NCI-H524 treated with DMSO at 0.1 percent for 48 hours (cell line): Measurements from ENCODE around the gene DCAF7.

Experiments
- DNase-seq: peaks from one replicate; lab custom pipeline; 2025; lab: John Stamatoyannopoulos, UW

DCAF7 gene, protein sequence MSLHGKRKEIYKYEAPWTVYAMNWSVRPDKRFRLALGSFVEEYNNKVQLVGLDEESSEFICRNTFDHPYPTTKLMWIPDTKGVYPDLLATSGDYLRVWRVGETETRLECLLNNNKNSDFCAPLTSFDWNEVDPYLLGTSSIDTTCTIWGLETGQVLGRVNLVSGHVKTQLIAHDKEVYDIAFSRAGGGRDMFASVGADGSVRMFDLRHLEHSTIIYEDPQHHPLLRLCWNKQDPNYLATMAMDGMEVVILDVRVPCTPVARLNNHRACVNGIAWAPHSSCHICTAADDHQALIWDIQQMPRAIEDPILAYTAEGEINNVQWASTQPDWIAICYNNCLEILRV

GRCh38 chr17:63549946-63550816 is at the start of gene DCAF7:
Gene DCAF7 (plus strand): TSS chr17:63550477. CDS start chr17:63550678, 201 bp downstream.
- peak; percentile 99 for DNase-seq

DNA sequence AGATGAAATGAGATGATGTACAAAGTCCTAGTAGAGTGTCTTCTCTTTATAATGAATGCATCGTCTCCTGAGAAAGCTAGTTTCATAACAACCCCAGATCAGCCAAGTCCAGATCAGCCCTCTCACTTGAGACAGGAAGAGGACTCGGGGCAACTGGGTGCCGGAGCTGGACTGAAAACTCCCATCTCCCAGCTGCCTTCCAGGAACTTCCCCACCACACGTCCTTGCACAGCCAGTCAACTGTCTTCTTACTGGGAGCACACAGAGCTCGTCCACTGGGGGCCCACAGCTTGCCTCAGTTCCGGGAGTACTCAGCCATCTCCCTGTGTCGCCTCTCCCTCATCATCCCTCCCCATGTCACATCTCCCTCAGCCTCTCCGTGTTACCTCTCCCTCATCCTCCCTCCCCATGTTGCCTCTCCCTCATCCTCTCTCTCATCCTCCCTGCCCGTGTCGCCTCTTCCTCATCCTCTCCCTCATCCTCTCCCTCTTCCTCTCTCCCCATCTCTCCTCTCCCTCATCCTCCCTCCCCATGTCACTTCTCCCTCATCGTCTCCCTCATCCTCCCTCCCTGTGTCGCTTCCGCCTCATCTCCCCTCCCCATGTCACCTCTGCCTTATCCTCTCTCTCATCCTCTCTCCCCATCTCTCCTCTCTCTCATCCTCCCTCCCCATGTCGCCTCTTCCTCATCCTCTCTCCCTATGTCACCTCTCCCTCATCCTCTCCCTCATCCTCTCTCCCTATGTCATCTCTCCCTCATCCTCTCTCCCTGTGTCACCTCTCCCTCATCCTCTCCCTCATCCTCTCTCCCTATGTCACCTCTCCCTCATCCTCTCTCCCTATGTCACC is 49.5 kb upstream of the DCAF7 start:
- DNase-seq, result no peak

- DNase-seq, result no peak
Observed at GRCh38 chr17:63503341-63503705, 47.0 kb upstream of the DCAF7 start.

GRCh38 chr17:63504261-63504660 is 46.0 kb upstream of the DCAF7 start:
- DNase-seq, result no peak

DNA sequence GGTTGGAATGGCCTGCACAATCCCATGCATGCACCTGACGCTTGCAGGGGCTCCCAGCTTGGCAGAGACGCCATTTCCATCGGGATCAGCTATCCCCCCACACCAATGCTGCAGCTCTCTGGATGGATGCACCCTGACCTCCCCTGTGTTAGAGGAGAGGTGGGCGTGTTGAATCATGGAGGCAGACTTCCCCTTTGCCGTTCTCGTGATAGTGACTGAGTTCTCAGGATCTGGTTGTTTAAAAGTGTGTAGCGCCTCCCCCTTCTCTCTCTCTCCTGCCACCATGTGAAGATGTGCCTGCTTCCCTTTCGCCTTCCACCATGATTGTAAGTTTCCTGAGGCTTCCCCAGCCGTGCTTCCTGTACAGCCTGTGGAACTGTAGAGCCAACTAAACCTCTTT is 44.9 kb upstream of the DCAF7 start:
- DNase-seq, result no peak

DNA sequence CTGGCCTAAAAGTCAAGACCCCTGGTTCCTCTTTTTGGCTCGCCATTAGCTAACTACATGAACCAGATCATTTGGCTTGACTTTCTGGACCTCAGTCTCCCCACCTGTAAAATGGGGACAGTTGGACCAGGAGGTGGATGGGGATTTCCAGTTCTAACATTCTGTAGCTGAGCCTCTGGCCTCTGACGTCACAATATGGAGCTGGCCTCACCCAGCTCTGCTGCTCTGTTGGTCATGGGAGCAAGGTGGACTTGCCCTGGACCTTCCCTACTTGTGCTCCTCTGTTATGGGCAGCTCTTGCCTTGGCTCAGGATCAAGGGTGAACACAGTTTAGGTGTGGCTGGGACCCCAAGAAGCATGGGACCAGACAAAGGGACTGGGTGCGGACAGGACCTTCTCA is 43.6 kb upstream of the DCAF7 start:
- no peak for DNase-seq

DNA sequence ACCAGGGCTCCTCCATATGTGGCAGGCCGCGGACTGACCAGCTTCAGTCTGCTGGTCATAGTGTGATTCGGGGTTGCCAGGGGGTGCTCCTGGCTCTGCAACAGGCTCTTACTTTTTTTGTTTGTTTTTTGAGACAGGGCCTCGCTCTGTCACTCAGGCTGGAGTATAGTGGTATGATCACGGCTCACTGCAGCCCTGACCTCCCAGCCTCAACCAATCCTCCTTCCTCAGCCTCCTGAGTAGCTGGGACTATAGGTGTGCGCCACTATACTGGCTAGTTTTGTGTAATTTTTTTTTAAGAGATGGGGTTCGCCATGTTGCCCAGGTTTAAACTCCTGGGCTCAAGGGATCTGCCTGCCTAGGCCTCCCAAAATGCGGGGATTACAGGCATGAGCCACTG is 38.9 kb upstream of the DCAF7 start:
- DNase-seq, result no peak

DNA sequence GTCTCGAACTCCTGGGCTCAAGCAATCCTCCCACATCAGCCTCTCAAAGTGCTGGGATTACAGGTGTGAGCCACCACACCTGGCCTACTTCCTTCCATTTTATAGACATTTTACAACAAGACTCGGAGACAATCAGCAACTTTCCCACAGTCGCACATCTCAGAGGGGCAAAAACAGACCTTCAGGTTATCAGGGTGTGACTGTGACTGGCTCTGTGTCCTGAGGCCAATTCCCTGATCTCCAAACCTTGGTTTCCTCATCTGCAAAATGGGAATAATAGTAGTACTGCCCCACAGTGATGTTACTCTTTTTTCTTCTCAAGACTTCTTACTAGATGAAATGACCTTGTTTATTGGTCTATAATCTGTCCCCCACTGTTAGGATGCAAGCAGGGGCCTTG is 37.9 kb upstream of the DCAF7 start:
- DNase-seq, result no peak

DNA sequence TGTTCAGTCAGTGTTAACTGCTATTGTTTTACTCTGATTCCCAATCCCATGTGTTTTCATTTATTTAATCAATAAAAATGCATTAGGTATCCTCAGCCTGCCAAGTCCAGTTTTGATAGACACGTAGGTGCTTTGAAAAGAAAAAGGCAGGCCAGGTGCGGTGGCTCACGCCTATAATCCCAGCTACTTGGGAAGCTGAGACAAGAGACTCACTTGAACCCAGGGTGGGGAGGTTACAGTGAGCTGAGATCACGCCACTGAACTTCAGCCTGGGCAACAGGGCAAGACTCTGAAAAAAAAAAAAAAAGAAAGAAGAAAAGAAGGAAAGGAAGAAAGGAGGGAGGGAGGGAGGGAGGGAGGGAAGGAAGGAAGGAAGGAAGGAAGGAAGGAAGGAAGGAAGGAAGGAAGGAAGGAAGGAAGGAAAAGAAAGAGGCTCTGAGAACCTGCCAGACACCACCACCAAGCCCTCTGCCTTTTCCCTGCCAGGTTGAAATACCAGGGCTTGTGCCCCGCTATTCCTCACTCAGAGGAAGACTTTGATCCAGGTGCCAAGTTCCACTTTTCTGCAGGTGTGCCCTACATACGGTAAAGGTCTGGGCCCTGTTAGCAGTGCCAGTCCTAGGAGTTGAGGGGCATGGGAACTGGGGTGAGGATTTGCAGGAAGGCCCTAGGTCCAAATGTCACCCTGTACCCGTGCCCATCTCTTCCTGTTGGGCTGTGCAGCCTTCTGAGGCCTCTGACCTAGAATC is 37.2 kb upstream of the DCAF7 start:
- DNase-seq, result no peak

DNA sequence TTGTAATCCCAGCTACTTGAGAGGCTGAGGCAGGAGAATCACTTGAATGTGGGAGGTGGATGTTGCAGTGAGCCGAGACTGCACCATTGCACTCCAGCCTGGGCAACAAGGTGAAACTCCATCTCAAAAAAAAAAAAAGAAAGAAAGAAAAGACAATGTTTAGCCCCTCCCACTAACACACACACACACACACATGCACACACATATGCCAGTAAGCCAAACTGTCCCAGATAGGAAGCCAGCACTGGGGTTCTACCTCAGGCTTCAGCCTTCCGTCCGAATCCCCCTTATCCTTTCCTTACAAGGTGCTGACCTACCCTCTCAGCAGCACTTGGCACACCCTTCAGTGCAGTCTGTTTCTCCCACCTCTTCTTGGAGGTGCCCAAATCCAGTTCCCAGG is 35.8 kb upstream of the DCAF7 start:
- no peak for DNase-seq

GRCh38 chr17:63514974-63515373 is 35.3 kb upstream of the DCAF7 start:
- no peak for DNase-seq

DNA sequence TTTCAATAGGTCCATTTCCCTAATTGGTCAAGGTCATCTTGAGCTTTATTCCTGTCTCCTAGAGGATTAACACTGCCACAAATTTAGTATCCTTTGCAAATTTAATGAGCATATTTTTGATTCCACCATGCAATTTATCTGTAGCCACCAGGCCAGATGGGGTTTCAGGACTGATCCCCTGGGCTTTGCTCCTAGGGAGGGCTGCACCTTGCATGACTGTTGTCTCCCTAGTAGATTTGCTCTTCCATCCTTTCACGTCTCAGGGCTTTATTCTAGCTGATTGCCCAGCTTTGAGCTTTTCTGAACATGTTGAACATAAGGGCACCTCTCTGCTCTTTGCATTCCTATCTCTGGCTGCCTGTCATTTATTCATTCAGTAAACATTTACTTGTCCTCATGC is 34.9 kb upstream of the DCAF7 start:
- DNase-seq, result no peak

- no peak for DNase-seq
Observed at GRCh38 chr17:63516910-63517824, 33.1 kb upstream of the DCAF7 start.

DNA sequence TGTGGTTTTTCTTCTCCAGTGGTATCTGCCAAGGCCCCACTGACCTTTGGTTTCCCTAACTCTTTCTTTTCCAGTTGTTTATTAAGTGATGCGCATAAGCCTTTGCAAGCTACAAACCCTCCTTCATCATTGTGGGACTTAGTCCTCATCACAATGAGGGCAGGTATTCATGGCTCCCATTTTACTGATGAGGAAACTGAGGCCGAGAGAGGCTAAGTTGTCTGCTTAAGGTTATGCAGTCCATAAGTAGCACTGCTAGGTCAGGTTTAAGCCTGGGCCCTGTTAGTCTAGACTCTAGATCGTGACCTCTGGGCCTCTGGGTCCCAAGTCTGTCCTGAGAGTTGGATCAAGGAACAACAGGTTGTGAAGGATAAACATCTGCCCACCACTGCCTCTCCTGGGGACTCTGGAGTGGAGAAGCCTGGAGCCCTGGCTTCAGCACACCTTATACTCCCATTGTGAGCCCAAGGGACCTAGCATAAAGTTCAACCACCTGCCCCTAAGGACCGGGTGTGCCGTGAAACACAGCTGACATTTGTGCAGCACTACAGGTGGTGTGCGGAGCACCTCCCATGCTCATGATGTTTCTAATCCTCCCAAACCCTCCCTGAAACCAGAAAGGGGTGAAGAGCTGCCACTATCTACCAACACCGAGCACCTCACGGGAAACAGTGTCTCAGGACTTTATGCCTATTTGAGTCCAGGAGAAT is 32.3 kb upstream of the DCAF7 start:
- DNase-seq, result no peak

GRCh38 chr17:63519116-63519881 is 31.0 kb upstream of the DCAF7 start:
- DNase-seq, result no peak

DNA sequence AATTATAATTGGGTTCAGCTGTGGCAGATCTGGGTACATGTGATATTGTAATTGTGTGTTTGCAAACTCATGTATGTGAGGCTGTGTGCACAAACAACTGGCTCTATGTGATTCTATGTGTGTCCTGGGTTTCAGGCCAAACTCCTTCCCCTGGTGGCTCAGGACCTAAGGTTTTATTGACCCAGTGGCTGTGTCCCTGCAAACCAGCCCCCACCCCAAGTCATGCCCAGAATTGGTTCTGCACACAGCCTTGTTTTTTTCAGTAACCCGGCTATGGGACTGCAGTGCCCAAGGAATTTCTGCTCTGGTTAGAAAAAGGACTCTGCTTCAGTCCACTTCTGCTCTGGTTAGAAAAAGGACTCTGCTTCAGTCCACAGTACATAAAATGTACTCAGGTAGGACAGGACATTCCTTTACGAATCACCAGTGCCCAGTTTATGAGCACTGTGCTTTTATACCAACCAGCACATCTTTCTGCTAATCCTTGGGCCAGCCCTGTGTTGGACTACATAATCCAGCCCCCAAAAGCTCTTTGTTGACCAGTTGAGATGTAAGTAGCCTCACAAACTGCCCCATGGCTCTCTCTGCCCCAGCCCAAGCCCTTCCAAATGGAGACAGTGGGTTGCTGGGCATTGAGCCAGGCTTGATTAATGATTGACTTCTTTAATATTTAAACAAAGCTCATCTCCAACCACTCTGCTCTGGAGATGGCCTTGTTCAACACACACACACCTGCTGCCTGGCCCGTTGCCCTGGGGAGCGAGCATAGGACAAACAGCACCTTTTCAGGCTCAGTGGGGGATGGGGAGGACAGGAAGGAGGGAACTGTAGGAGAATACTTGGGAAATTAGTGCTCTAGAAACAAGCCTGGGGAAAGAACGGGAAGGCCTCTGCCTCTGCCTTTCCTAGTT is 30.1 kb upstream of the DCAF7 start:
- DNase-seq, result no peak

DNA sequence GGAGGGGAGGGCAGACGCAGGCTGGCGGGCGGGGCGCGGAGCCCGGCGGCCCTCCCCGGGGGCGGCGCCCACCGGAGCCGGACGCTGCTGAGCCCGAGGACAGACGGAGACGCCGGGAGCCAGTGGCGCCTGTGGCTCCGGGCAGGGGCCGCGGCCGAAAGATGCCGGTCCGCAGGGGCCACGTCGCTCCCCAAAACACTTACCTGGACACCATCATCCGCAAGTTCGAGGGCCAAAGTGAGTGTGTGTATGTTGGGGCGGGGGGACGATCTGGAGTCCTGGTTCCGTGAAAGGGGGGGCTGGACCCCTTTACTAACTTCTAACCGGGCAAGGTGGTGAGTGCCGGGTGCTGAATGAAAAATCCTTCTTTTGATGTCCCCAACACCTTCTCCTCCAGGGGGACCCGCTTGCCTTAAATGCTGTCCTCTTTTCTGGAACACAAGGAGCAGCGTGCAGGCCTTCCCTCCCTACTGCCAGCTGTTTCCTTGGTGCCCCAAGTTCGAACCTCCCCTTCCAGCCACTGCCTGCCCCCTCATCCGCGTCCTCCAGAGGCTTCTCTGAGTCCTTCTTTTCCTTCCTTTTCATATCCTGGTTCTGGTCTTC is 26.9 kb upstream of the DCAF7 start, which contains the start of gene KCNH6:
Gene KCNH6, plus strand, starts transcription at position 106 of the 603 bp plus-strand sequence. Its CDS starts 56 bp downstream, at position 162.
- DNase-seq, result no peak

DNA sequence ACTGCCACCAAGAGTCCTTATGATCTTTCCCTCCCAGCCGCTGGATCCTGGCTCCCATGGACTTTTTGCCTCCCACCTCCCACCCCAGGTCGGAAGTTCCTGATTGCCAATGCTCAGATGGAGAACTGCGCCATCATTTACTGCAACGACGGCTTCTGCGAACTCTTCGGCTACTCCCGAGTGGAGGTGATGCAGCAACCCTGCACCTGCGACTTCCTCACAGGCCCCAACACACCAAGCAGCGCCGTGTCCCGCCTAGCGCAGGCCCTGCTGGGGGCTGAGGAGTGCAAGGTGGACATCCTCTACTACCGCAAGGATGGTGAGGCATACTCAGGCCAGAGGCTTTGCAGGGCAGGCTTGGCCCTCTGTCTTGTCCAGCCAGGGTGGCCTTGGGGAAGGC is 26.2 kb upstream of the DCAF7 start:
- no peak for DNase-seq
